Right renal cortex interstitium (tissue), 3 donors: ENCODE measurements around the gene GOLT1A. TPM values are rescaled to one million over a fixed set of nuclear protein-coding genes. Genes with fewer than 3 reads are reported as not detected.

Experiments
- DNase-seq, 3 donors: peaks; one replicate each; pipeline ENCODE4 v3.0.0-alpha.2; 2013; ENCODE audit warnings: low read depth in 3 of 3, low spot score in 2 of 3
- polyA plus RNA-seq, 3 donors: library from polyadenylated mRNA; unstranded; fragments of 120-200 nt; gene quantifications; one replicate each; pipeline ENCODE4 v1.2.1, GENCODE V29; 2013; ENCODE audit not compliant: insufficient read length in 3 of 3

Gene GOLT1A, protein sequence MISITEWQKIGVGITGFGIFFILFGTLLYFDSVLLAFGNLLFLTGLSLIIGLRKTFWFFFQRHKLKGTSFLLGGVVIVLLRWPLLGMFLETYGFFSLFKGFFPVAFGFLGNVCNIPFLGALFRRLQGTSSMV
- 1 to 10 TPM; 2.8 to 4.1 (median 3.7) TPM for polyA plus RNA-seq

- peak; percentile 58 to 73 (median 60) for DNase-seq
Observed at GRCh38 chr1:204213668-204214662, at the start of gene GOLT1A. TSS of gene GOLT1A (minus strand) at chr1:204213988. CDS start at chr1:204213906, 82 bp downstream.

DNA sequence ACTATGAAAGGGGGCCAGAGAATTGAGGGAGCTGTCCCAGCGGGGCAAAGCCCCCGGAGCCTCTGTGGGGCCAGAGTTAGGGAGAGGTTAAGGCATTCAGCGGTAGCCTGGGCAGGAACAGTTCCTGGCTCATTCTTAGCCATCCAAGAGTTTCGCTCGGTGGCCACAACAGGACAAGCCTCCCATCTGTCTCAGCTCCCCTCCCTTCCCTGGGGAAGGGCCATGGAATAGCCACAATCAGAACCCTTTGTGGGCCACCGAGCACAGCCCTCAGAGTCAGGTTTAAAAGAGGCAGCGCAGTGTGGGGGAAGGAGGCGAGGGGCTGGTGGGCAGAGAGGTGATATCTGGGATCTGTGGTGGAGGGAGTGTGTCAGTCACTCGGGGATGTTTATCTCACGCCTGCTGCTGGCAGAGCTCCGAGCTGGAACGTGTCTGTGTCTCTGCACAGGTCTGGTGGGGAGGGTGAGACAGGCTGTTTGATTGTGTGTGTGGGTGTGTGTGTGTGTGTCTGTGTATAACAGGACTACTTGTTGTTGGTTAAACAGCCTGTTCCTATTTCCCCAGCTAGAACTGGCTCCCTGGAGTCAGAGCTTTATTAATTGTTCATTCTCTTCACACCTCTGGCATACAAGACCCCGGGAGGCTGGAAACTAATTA is 49.6 kb upstream of the GOLT1A start:
- DNase-seq: no peak

DNA sequence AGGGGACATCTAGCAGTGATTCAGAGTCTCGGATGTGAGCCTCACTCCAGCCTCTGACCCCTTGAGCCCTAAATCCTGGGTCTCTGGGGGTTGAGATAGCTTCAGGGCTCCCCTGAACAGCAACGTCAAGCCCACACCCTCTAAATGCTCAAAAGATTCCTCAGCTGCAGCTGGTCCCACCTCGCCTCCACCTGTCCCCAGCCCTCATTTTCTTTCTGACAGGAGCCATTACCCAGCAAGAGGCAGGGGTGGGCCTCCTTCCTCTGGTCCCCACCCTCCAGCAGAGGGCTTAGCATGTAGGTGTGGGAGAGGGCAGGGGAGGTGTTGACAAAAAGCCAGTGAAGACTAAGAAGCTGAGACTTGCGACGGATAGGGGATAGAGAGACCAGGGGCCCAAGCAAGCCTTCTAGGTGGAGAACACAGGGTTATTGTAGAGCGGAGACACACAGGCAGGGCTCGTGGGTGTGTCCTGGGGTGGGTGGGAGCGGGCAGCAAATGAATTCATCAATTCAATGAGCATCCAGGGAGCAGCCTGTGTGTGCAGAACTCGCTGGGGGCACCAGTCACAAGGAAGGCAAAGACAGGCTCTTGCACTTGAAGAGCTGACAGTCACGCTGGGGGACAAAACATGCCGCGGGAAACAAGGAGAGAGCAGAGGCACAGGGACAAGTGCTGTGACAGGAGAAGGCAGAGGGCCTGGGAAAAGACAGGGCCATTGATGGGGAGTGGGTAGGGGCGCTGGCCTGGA is 48.9 kb upstream of the GOLT1A start:
- no peak for DNase-seq

- DNase-seq: no peak
Observed at GRCh38 chr1:204261746-204262505, 48.1 kb upstream of the GOLT1A start.

DNA sequence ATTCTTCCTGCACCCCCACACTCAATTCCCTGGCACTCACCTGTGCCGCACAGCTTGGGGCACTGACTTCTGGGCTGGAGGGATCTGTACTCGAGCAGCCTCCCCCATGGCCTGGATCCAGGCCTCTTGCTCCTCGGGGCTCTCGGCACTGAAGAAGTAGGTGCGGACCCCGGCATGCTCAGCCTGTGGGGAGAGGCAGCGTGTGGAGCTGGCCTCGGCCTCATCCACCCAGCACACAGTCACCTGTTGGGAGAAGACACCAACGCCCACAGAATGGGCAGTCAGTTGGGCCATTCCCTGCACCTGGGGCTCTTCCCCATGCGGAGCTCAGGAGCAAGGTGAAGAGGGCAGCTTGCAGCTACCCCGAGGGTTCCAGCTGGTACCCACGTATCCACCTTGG is 47.5 kb upstream of the GOLT1A start:
- no peak for DNase-seq

DNA sequence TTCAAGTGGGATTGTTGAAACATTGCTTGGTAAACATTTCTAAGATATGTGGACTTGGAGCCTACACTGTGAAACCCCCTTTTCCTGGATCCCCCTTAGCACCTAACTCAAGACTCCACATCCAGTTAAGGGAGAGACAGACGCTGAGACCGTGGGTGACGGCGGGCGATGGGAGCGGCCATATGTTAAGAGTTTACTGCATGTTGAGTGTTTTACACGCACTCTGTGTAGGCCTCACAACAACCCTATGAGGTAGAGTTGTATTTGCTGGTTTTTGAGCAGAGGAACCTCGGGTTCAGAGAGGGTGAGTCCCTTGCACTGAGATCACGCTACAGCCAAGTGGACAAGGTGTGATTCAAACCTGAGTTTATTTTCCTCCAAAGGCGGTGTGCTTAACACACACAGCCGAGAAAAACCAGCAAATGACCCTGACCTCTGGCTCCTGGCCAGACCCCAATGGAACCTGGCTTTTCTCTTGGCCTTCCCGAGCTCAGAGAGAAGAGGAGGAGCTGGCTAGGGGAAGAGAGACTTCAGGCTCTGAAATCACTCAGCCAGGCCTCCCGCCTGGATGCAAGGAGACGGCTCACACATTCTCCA is 46.9 kb upstream of the GOLT1A start:
- no peak for DNase-seq

GRCh38 chr1:204259782-204260181 is 46.0 kb upstream of the GOLT1A start:
- DNase-seq: no peak

DNA sequence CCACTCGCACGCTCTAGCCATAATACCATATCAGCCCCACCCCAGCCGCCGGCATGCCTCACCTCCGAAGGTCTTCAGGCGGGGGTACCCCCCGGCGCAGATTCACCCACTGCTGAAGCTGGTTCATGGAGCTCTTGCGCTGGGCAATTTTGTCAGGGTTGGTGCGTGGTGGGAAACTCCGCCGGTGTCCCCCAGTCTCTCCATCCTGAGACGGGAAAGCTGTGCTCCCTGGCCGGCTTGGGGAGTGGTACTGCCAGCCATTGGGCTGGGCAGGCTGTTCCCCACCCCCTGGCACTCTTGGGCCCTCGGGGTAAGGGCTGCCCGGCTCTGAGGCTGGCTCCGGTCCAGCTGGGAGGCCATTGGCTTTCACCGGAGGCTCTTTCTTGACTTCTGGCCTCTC is 45.4 kb upstream of the GOLT1A start:
- DNase-seq: no peak

DNA sequence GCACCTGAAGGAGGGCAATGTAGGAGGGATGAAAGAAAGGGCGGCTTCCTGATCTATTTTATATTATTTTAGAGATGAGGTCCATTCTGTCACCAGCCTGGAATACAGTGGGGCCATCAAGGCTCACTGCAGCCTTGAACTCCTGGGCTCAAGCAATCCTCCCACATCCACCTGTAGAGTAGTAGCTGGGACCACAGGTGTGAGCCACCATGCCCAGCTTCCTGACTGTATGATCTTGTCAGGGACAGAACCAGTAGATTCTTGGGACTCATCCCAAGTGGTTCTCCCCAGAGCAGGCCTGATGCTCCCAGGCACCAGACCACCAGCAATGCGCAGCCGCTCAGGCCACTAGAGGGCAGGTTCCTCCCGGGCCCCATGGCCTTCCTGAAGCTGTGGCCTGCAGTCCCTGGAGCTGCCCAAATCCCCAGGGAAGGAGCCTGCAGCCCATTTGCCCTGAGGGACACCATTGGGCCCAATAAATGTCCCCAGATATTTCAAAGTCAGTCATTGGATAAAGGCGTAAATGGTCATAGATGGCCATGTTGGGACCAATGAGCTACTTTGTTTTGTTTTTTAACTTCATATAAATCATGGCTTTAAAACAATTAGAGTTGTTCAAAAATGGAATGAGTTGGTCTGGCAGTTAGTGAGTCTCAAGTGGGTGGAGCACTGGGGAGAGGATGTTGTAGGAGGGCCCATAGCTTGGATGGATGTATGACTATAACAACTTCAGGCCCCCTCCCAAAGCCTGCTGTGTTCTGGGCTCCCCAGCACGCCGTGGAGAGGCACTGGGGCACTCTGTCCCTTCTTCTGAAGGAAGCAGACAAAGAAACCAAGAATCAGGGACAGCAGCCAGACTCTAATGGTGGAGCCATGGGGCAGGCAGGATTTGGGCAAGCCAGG is 44.7 kb upstream of the GOLT1A start:
- DNase-seq: no peak

DNA sequence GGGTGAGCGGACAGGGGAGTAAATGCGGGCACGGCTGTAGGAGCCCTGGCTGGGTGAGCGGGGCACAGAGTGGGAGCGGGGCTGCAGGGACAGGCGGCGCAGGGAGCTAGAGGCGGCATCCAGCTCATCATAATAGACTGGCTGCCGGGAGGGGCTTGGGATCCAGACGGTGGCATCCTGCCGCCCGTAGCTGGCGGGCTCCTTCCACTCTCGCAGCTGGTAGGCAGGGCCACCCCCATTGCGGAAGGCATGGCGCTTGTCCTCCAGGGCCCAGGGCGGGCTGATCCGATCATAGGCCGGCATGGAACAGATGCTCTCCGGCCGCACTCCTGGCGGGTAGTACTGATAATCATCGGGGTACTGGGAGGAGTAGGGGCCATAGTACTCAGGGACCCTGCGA is 43.7 kb upstream of the GOLT1A start:
- no peak for DNase-seq

DNA sequence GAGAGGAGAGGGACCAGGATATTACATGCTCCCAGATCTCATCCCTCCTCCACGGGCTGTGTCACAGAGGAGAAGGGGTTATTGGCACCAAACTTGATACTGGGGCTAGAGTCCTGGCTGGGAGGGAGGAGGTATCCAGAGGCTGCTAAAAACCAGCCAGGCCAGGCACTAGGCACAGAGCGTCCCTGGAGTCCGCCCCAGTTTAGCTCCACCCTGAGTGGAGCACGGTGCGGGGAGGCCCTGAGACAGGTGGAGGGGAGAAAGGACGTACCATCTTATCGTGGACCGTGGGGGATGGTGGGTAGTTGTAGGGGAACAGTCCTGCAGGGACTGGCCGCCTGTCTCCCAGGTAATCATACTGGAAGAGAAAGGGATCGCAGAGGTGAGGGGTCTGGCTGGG is 42.7 kb upstream of the GOLT1A start:
- no peak for DNase-seq

DNA sequence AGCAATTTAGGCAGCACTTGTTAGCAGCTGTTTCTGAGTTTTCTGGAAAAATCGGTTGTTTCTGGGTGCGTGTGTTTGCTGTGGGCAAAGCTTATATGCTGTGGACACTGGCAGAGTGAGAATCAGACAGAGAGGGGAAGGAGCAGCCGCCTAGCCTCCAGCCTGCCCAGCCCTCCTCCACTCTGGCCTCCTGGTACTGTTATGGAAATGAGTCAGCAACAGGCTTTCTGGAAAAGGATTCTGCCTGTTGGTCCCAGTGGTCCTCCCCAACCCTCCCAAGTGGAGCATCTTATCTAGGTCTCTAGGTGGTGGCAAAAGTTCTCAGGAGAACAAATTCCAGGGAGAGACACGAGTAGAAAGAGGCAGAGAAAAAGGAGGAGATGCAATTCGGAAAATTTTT is 42.2 kb upstream of the GOLT1A start:
- no peak for DNase-seq

- no peak for DNase-seq
Observed at GRCh38 chr1:204255225-204255624, 41.4 kb upstream of the GOLT1A start.

DNA sequence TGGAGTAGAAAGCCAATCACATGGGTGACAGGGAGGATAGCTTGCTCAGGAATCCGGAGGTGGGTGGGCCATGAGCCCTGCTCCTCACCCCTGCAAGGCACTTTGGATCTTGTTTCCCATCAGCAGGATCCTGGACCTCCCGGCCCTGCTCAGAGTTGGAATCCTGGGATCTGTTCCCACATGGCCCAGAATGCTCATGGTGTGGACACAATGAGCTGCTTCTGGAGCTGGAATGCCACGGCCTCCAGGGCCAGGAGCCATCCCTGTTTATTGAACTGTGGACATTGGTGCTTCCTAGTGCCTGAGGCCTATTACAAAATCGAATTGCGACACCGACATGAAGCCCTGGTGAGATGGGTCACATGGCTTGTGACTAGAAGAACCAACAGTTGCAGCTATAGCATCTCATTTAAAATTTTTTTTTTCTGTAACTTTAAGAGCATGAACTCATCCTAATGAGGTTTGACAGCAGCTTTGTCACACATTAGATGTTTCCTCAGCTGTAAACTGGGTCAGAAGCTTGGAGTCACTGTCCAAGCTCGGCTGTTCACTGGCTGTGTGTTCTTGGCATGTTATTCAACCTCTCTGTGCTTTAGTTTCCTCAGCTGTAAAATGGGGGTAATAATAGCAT is 40.4 kb upstream of the GOLT1A start:
- DNase-seq: no peak

DNA sequence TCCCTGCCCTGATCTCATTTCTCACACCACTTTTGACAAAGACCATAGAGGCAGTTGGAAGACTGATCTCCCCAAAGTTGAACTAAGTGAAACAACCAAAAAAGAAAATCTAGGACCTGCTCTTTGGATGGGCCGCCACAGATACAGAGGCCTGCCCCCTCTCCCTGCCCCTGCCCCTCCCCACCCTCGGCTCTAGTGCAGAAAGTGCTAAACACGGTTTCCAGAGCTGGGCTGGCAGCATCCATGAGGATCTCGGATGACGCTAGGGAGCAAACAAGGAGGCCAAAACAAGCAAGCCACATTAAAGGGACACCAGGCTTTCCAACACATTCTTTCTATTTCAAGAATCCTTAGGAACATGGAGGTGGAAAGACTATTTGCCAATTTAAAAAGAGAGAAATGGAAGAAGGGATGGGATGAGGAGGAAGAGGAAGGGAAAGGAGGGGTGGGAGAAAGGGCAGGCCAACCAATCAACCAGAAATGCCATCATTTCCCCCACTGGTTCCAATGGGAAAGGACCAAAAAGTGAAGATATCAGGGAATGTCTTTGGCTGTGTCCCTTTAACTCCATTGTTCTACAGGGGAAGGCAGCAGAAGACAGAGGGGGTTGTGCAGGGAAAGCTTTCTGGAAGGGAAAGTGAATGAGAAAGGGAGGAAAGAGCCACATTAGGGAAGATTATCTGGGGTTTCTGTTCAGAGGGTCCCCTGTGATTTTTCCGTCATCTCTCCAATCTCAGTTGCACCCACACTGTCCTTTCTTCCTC is 38.3 kb upstream of the GOLT1A start:
- DNase-seq: no peak

GRCh38 chr1:204251286-204251685 is 37.5 kb upstream of the GOLT1A start:
- DNase-seq: no peak

GRCh38 chr1:204250428-204251030 is 36.7 kb upstream of the GOLT1A start:
- DNase-seq: no peak
